GM18520 (cell line): ENCODE measurements around the gene PDSS2.
"Not testable (repeated sequence)": the region's sequence is repeated elsewhere in the genome, so short reads cannot be mapped to it uniquely, and the experiment has no call there.

Experiments
- ATAC-seq: cut with Tn5 transposase; IDR thresholded peaks from one replicate; pipeline ENCODE4 v1.9.1; 2021; ENCODE audit not compliant: unreplicated experiment

PDSS2 gene

GRCh38 chr6:107329063-107329860, 130.1 kb downstream of the PDSS2 start:
- ATAC-seq: no peak

DNA sequence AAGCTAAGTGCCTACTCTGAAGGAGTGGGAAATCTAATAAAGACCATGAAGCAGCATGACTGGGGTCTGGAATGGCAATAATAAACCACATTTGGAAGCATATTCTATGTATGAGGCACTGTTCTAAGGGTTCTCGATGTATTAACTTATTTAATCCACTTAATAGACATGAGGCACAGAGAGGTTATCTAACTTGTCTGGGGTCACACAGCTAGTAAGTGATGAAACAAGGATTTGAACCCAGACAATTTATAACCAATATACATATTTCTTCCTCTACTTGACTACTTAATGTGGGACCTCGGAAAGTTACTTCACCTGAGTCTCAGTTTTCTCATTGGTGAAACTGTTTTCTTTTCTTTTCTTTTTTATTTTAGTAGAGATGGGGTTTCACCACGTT, 131.3 kb downstream of the PDSS2 start:
- no peak for ATAC-seq

DNA sequence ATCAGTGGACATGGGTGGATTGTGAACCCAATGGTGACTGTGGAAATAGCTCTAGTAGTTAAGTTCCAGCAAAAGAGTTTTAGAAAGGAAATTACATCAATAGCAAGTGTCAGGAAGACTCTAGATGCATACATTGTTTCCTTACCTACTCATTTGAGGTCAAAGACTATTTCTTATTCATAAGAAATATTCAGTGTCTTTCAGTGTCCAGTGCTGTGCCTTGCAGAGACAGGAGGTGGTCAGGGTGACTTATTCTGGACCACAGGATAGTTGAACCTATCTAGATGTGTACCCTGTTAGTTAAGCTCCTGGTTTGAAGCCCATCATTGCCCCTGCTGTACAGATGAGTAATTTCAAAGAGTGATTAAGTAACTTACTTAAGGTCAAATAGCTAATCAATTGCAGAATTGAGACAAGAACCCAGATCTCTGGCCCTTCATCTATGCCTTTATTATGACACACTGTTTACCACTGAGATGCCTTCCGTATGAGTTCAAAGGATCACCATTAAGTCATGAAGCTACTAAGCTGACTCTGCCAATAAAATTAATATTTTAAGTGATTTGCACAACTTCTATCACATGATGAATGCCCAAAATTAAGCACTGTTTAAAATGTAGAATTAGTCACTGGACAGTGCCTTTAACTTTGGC, 136.1 kb downstream of the PDSS2 start:
- no peak for ATAC-seq

DNA sequence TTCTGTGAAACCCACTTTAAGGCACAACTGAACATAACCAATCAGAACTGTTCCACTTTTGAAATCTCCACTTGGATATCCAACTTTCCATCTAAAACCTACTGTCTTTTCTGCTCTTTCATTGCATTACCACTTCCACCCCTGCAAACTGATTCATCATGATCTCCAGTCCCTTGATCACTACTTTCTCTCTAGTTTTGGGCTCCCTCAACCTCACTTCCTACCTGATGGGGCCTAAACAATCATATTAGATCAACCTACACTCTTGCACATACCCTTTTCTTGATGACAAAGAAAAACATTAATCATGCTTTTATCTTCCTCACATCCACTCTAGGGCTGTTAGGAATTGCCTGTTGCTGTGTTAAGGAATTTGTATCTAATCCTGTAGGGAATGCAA, 137.6 kb downstream of the PDSS2 start:
- no peak for ATAC-seq

DNA sequence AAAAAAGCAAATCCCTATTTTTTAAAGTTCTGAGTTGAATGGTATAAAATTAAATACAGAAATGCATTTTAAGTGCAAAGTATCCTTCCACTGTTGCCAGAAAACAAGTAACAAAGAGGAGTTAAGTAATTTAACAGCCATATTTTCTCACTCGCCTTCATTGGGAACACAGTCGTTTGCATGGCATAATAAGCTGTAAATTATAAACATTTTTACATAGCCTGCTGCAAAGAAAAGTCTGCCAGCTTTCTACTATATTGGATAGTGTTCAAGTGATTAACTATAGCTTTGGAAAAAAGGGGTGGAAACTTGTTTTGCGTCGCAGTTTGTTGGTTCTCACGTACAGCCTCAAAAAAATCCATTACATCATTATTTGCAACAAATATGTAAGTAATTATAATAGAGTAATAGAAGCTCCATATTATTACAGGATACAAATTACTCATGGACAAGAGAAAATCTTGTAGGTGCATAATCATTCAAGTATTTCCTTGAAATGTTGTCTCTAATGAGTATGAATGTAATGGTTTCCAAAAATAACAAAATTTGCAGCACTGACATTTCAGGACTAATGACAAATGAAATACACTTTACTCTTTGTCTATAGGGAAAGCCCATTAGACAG, 139.3 kb downstream of the PDSS2 start:
- ATAC-seq: no peak

DNA sequence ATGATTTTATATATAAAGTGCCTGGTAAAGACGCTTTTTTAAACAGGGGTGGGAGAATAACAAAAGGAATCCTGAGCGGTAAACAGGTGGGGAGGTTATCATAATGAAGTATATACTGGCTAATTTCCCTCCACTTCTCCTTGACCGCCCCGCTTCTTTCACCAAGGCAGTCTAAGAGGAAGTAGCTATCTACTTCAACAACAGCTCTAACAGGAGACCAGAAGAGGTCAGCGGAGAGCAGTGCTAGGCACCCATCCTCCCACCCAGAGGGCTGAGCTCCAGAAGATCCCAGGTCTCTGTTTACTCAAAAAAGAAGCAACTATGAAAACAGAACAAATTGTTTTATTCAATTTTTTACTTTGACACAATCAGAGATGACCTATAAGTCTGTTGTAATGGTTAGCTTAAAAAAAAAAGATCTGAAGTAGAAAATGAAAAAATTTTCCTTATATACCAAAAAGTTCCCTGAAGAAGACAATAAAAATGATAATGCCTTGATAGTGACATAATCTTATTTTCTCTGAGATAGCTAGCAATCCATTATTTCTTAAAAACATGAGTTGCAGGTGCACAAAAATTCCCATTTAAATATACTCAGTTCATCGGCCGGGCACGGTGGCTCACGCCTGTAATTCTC, 141.1 kb downstream of the PDSS2 start:
- ATAC-seq: no peak

GRCh38 chr6:107315114-107315513, 144.2 kb downstream of the PDSS2 start:
- ATAC-seq: no peak

GRCh38 chr6:107314531-107314939, 144.8 kb downstream of the PDSS2 start:
- ATAC-seq: no peak

DNA sequence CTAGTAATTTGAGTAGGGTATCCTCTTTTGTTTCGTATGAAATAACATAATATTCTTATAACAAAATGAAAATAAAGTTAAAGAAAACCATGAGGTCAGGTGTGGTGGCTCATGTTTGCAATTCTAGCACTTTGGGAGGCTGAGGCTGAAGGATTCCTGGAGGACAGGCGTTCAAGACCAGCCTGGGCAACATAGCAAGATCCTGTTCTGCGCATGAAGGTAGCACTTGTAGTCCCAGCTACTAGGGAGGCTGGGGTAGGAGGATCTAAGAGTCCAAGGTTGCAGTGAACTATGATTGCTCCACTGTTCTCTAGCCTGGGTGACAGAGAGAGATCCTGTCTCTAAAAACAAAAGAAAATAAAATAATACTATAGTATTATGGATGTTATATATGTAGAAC, 145.6 kb downstream of the PDSS2 start:
- no peak for ATAC-seq

DNA sequence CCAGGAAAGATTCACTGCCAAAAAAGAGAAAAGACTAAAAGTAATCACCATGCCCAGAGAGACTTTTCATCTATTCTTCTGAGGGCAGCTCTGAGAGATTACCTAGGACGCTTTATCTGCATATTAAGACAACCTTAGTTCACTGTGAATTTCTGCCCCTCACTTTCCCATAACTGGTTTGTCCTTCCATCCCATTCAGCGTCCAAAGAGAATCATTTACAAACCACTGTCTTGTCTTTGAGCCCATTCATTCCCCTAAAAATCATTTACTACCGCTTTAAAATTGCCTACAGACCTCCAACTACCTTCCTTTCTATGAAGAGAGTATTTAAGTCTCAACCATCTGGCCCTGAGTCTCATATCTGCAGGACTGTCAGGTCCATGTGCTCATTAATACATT, 149.0 kb downstream of the PDSS2 start:
- ATAC-seq: no peak

DNA sequence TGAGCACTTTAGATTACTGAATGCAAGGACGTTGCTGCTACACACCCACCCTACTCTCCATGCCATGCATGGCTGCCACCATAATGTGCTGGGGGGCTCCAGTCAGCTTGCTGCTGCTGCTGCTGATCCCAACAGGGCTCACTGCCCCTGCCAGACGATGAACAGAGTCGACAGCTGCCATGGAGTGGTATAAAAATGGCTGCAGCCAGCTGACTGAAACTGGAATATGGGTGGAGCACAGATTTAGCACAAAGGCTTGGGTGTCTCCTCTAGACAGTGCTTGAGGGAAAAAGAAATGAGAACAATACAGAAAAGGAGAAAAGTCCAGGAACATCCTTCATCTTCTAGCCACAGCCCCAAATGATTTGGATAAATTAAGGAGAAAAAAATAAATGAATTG, 150.7 kb downstream of the PDSS2 start:
- ATAC-seq: no peak

DNA sequence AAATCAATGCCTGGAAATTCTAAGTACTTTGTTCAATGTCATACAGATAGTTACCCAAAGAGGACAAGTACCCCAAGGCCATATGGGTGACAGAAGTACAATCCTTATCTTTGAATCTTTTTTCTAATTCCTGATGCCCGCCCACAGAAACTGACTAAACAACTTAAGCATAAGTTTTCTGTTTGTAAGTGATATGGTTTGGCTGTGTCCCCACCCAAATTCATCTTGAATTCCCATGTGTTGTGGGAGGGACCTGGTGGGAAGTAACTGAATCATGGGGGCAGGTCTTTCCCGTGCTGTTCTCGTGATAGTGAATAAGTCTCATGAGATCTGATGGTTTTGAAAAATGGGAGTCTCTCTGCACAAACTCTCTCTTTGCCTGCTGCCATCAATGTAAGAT, 153.4 kb downstream of the PDSS2 start:
- not testable (repeated sequence) for ATAC-seq

GRCh38 chr6:107305391-107305790, 154.0 kb downstream of the PDSS2 start:
- ATAC-seq: no peak

DNA sequence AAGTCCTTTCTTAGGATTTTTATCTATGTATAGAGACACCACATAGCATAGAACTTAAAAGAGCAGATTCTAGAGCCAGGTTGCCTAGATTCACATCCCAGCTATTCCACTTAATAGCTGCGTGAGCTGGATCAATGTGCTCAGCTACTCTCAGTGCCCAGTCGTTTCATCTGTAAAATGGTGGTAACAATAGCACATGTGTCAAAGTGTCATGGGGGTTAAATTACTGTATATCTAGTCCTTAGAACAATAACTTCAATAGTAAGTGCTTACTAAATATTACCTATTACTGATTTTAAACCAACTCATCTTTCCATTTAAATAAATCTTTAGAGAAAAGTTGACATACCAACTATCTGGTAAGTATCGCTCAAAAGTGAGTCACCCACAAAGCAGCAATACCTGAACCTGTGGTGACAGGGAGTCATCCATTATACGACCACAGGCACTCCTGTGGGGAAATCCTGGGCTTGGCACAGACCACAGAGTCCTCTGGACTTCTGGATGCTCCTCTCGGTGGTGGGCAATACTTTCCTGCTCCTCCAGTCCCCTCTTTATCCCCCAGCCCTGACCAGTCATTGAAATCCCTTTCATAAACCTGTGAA, 154.8 kb downstream of the PDSS2 start:
- ATAC-seq: no peak

GRCh38 chr6:107293350-107293749, 166.0 kb downstream of the PDSS2 start:
- ATAC-seq: no peak

- no peak for ATAC-seq
These were observed 166.6 kb downstream of the PDSS2 start for GRCh38 chr6:107292715-107293271.

- ATAC-seq: no peak
These were observed 168.9 kb downstream of the PDSS2 start for GRCh38 chr6:107290491-107290890.

DNA sequence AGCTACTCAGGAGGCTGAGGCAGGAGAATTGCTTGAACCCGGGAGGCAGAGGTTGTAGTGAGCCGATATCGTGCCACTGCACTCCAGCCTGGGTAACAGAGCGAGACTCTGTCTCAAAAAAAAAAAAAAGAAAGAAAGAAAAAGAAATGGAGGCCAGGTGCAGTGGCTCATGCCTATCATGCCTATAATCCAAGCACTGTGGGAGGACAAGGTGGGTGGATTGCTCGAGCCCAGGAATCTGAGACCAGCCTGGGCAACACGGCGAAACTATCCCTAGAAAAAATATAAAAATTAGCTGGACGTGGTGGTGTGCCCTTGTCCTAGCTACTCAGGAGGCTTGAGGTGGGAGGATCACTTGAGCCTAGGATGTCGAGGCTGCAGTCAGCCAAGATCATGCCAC, 170.1 kb downstream of the PDSS2 start:
- ATAC-seq: not testable (repeated sequence)

GRCh38 chr6:107285683-107286082, 173.7 kb downstream of the PDSS2 start:
- ATAC-seq: not testable (repeated sequence)

DNA sequence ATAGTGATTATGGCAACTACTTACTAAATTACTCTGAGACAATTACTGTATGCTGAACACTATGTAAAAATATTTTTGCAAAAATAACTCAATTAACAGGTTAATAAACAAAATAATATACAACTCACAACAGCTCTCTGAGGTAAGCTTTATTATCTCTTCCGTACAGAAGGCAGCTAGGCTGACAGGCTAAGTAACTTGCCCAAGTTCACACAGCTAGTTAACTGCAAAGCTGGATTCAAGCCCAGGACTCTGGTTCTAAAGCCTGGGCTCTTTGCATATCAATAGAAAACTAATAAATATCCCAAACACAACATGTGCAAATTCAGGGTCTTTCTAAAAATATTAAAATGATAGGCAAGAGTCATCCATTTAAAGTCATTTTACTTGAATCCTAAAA, 174.6 kb downstream of the PDSS2 start:
- no peak for ATAC-seq

DNA sequence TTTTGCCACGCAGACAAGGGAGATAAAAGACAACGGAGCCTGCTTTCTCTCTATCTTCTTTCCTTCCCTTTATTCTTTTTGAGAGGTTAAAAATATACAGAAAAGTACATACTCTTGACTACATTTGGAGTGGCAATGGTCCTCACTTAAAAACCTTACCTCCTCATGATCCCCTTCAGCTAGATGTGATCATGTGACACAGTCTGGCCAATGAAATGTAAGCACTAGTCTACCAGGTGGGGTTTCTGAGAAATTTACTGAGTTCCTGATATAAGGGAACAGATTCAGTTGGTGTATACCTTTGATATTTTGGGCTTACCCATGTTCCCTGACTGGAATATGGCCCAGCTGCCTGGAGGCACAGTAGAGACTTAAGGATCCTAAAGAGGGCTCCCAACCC, 178.6 kb downstream of the PDSS2 start:
- no peak for ATAC-seq
